HG03565 (cell line): Measurements from ENCODE around the gene RNF112.
"Not testable (repeated sequence)": the region's sequence is repeated elsewhere in the genome, so short reads cannot be mapped to it uniquely, and the experiment has no call there.

ENCODE experiments used
- ATAC-seq: cut with Tn5 transposase; IDR thresholded peaks from one replicate; pipeline ENCODE4 v1.9.1; 2021; ENCODE audit warnings: mild to moderate bottlenecking, moderate library complexity; ENCODE audit not compliant: unreplicated experiment

The RNF112 gene

GRCh38 chr17:19445105-19445504 is 34.1 kb downstream of the RNF112 start:
- no peak for ATAC-seq

- not testable (repeated sequence) for ATAC-seq
Measured at GRCh38 chr17:19446577-19446976, 35.5 kb downstream of the RNF112 start.

- ATAC-seq = no peak
Measured at GRCh38 chr17:19447085-19447583, 36.1 kb downstream of the RNF112 start.

DNA sequence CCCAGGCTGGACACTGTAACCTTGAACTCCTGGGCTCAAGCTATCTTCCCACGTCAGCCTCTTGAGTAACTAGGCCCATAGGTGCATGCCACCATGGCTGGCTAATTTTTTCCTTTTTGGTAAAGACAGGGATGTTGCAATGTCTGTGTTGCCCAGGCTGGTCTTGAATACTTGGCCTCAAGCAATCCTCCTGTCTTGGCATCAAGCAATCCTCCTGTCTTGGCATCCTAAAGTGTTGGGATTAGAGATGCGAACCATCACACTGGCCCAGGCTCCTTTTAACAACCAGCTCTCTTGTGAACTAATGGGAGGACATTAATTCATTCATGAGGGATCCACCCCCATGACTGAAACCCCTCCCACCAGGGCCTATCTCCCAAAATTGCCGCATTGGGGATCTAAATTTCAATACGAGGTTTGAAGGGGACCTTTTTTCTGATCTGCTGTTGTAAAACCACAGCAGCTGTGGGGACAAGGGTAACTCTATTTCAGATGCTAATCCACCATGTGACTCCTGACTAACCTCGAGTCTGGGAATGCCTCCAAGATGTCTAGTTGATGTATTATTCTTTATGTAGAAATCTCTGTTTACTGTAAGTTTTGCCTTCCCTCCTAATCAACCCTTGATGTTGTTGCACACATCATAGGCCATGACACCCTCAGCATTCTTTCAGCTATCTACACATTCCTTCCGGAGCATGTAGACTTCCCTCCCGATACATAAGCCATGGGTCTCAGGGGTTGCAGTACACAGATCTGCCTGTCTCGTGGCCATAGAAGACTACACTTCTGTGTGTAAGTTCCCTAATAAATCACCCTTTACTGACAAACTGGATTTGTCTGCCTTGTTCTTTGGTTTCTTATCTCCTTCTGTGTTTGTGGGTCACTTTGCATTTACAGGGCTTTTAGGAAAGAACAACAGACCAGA is 37.6 kb downstream of the RNF112 start:
- no peak for ATAC-seq

DNA sequence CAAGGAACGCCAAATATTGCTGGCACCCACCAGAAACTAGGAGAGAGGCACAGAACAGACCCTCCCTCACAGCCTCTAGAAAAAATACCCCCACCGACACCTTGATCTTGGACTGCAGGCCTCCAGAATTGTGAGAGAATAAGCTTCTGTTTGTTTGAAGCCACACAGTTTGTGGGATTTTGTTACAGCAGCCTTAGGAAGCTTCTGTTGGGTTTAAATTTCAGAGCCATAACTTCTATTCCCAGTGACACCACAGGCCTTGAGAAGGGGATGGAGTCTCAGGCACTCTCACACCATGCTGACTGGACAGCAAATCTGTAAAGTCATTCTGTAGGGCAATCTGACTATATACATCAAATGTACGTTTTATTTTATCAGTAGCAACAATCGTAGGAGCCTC is 38.6 kb downstream of the RNF112 start:
- no peak for ATAC-seq

DNA sequence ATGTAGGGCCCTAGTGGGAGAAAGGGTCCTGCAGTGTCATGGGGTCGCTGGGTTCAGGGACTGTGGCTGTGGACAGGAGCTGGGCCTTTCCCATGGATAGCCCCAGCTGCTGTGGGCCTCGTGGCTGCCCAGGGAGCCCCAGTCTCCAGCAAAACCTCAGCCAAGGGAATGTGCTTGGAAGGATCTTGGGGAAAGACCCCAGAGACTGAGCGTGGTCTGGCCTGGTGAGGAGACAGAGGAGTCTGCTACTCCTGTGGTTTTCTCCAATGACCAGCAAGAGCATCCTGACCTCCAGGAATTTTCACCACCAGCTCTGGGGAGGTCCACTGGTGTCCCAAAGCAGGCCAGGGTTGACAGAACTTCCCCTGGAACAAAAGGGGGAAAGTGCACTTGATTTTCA is 42.3 kb downstream of the RNF112 start:
- no peak for ATAC-seq

GRCh38 chr17:19454074-19454473 is 43.0 kb downstream of the RNF112 start:
- no peak for ATAC-seq

- ATAC-seq = no peak
Measured at GRCh38 chr17:19456016-19456927, 45.2 kb downstream of the RNF112 start.

GRCh38 chr17:19457046-19457445 is 46.0 kb downstream of the RNF112 start:
- no peak for ATAC-seq

GRCh38 chr17:19457830-19458271 is 46.8 kb downstream of the RNF112 start:
- ATAC-seq = no peak

GRCh38 chr17:19458481-19458880 is 47.4 kb downstream of the RNF112 start:
- ATAC-seq = not testable (repeated sequence)

GRCh38 chr17:19459018-19459655 is 48.1 kb downstream of the RNF112 start:
- ATAC-seq = not testable (repeated sequence)

DNA sequence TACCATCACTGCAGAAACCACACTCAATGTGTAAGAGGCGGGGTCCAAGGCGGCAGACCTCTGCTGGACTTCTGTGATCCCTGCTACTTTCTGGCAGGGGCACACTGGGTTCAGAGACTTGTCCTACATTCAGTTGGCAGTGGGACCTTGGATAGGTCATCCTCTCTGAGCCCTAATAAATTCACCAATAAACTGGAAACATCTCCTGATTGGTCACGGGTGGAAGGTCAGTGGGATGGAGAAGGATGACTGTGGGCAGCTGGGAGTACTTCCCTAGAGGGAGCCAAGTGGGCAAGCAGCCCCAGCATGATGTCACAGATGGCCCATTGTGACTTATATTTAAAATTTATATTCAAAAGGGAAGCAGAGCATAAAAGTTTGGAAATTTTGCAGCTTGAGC is 49.7 kb downstream of the RNF112 start:
- ATAC-seq = no peak

GRCh38 chr17:19461116-19461515 is 50.1 kb downstream of the RNF112 start:
- no peak for ATAC-seq

DNA sequence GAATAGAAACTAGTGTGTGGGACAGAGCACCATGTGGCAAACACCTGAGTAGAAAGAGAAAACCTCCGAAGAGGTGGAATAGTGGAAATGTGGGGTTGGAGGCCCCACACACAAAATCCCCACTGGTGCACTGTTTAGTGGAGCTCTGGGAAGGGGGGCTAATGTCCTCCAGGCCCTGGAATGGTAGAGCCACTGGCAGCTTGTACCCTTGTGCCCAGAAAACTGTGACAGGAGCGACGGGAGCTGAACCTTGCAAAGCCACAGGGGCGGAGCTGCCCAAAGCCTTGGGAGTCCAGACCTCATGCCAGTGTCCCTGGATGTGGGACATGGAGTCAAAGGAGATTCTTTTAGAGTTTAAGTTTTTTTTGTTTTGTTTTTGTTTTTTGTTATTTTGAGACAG is 50.6 kb downstream of the RNF112 start:
- ATAC-seq = no peak

DNA sequence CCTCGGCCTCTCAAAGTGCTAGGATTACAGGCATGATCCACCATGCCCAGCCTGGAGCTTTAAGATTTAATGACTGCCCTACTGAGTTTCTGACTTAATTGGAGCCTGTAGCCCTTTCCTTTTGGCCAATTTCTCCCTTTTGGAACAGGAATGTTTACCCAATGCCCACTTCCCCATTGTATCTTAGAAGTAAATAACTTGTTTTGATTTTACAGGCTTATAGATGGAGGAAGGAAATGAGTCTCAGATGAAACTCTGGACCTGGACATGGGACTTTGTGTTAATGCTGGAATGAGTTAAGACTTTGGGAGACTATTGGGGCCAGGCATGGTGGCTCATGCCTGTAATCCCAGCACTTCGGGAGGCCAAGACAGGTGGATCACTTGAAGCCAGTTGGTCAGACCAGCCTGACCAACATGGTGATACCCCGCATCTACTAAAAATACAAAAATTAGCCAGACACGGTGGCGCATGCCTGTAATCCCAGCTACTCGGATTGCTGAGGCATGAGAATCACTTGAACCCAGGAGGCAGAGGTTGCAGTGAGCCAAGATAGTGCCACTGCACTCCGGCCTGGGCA is 51.5 kb downstream of the RNF112 start:
- ATAC-seq = not testable (repeated sequence)

DNA sequence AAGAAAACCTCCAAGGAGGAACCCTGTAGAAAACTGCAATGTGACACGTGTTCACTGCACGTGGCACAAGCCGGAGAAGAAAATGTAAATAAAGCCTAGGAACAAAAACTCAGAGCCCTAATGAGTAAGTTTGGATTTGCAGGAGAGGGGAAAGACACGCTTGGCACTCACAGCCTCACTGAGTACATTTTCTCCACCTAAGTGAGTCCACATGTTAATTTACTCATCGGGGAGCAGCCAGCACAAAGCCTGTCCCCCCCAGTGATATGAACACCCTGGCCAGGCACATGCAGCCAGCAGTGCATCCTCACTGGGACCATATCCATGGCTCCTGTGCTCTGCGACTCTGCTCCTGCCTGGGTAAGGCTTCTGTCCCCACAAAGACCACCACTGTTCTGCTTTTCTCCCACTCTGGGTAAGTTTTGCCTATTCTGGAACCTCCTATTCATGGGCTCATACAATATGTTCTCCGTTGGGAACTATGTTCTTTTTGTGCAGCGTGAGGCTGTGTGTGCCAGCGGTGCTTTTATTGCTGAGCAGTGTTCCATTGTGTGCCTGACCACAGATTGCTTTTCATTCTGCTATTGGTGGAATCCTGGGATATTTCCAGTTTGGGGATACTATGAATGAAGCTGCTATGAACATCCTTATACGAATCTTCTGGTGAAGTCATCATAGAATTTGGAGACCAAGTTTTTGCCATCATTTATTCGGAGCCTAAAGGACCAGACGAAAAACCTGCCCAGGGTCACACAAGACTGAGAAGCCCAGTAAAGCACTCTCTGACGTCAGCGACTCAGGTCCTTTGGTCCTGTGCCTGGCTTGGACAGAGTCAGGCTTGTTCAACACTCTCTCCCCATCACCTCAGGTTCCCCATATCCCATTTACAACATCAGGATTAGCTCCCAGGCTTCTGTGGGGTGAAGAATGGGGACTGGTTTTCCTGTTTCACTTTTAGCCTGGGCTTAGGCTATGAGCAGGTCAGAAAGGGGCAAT is 53.3 kb downstream of the RNF112 start:
- no peak for ATAC-seq
